ENCODE measurements around the gene CADM1. TPM values are rescaled to one million over a fixed set of nuclear protein-coding genes. Genes with fewer than 3 reads are reported as not detected.

CADM1 gene
- total and polyA plus RNA-seq, 2 experiments from 2014 or later, result 48.4 to 54.3 TPM

DNA sequence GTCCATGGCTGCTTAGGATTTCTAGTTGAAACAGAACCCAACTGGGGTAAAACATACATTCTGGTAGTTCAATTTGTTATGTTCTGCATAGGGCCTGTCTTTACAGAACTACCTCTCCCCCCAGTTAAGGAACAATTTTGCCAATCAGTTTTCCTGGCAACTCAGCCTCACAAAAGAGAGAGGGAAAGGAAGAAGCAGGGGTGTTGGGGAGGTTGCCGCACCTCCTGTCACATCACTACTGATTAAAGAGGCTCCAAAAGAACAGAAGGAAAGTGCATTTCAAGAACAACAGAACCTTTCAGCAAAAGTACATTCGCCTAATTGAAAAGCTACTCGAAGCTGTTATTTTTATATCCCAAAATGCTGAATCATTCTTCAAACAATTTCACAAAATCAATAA, 217.6 kb downstream of the CADM1 start:
- 86% methylated on average over 3 of the region's 3 CpGs for WGBS (ENCODE audit: low lambda C conversion rate, missing lambda C conversion rate)
- Histone ChIP-seq H2AFZ (no peak overlapping the region), H3K4me3 (no peak overlapping the region), H3K9me3 (ENCODE audit: low read depth) (no peaks in the 10 kb centered on the region), H3K4me2 (no peak overlapping the region), H3K4me1 (ENCODE audit: insufficient read depth) (peaks cover 5% of the 10 kb centered on the region), H3K36me3 (replicated peaks; ENCODE audit: insufficient read depth, low read depth) (no peaks in the 10 kb centered on the region), H3K9me2 (replicated peaks; ENCODE audit: insufficient read depth) (no peaks in the 10 kb centered on the region), H3K79me2 (no peaks in the 10 kb centered on the region), H3K27me3 (no peaks in the 10 kb centered on the region), H4K20me1 (ENCODE audit: insufficient read depth, poor library complexity, severe bottlenecking) (no peaks in the 10 kb centered on the region), H3K27ac (no peak overlapping the region)
- no peak for TF ChIP-seq EZH2 (IDR thresholded peaks at IDR 0.05; ENCODE audit: borderline replicate concordance)
- DNase-seq (ENCODE audit: low spot score), result no peak

DNA sequence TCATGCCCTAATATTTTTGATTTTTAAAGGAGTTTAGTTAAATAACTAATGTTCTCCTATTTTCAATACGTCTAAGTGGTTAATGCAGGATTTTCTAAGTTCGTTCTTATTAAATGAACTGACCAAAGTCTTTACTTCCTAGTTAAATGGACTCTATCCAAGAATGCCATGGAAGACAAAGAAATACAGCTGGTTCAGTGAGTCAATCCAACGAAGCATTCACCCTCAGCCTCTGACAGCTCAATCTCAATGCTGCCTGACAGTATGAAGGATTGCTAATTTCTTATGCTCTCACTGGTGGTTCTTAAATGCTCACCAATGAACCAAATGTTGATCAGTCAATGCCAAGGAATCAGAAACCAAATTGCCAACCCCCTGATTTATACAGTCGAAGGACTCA, 219.4 kb downstream of the CADM1 start:
- no peak overlapping the region for H3K4me2 ChIP-seq
- H3K36me3 ChIP-seq (replicated peaks; ENCODE audit: insufficient read depth, low read depth), result no peaks in the 10 kb centered on the region
- H3K9me3 ChIP-seq (ENCODE audit: low read depth), result no peaks in the 10 kb centered on the region
- H2AFZ ChIP-seq, result no peak overlapping the region
- 89% methylated on average over 4 of the region's 4 CpGs for WGBS (ENCODE audit: low lambda C conversion rate, missing lambda C conversion rate)
- peaks cover 18% of the 10 kb centered on the region for H3K4me1 ChIP-seq (ENCODE audit: insufficient read depth)
- DNase-seq (ENCODE audit: low spot score), result no peak
- no peak overlapping the region for H3K4me3 ChIP-seq
- no peaks in the 10 kb centered on the region for H3K79me2 ChIP-seq
- no peak overlapping the region for H3K27ac ChIP-seq
- TF ChIP-seq CTCF (IDR thresholded peaks at IDR 0.05; ENCODE audit: poor library complexity), result no peak
- no peaks in the 10 kb centered on the region for H3K27me3 ChIP-seq
- H3K9me2 ChIP-seq (replicated peaks; ENCODE audit: insufficient read depth), result no peaks in the 10 kb centered on the region
- no peaks in the 10 kb centered on the region for H4K20me1 ChIP-seq (ENCODE audit: insufficient read depth, poor library complexity, severe bottlenecking)

DNA sequence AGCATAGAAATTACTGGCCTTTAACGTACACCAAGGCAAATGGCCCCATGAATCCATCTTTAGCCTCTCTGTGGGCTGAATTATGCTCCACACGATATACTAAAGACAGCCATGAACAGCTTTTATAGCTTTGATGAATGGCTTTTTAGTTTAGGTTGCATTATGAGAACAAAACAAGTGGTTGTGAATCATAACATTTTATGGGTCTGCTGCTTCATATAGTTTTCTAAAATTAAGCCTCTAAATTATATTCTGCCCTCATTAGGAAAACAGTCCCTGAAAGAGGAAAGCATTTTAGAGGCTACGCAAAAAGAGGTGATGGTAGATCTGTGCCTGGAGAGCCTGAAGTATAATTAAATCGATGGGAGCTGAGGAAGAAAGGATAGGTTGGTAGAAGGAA, 221.3 kb downstream of the CADM1 start:
- H3K9me3 ChIP-seq (ENCODE audit: low read depth), result no peaks in the 10 kb centered on the region
- H3K27ac ChIP-seq, result no peak overlapping the region
- no peak overlapping the region for H3K4me3 ChIP-seq
- H3K4me2 ChIP-seq, result no peak overlapping the region
- H2AFZ ChIP-seq, result no peak overlapping the region
- H3K36me3 ChIP-seq (replicated peaks; ENCODE audit: insufficient read depth, low read depth), result no peaks in the 10 kb centered on the region
- no peaks in the 10 kb centered on the region for H3K9me2 ChIP-seq (replicated peaks; ENCODE audit: insufficient read depth)
- 86% methylated on average over 4 of the region's 4 CpGs for WGBS (ENCODE audit: low lambda C conversion rate, missing lambda C conversion rate)
- H3K4me1 ChIP-seq (ENCODE audit: insufficient read depth), result peaks cover 20% of the 10 kb centered on the region
- no peaks in the 10 kb centered on the region for H3K27me3 ChIP-seq
- H4K20me1 ChIP-seq (ENCODE audit: insufficient read depth, poor library complexity, severe bottlenecking), result no peaks in the 10 kb centered on the region
- TF ChIP-seq CTCF (IDR thresholded peaks at IDR 0.05; ENCODE audit: poor library complexity), result no peak
- no peak for TF ChIP-seq EZH2 (IDR thresholded peaks at IDR 0.05; ENCODE audit: borderline replicate concordance)
- no peak for TF ChIP-seq EZH2phosphoT487 (IDR thresholded peaks at IDR 0.05; ENCODE audit: low read depth, severe bottlenecking, unreplicated experiment)
- no peak for DNase-seq (ENCODE audit: low spot score)
- no peaks in the 10 kb centered on the region for H3K79me2 ChIP-seq

GRCh38 chr11:115280775-115281174, 223.4 kb downstream of the CADM1 start:
- H3K4me3 ChIP-seq, result no peak overlapping the region
- no peaks in the 10 kb centered on the region for H3K79me2 ChIP-seq
- peaks cover 20% of the 10 kb centered on the region for H3K4me1 ChIP-seq (ENCODE audit: insufficient read depth)
- no peaks in the 10 kb centered on the region for H3K36me3 ChIP-seq (replicated peaks; ENCODE audit: insufficient read depth, low read depth)
- no peaks in the 10 kb centered on the region for H4K20me1 ChIP-seq (ENCODE audit: insufficient read depth, poor library complexity, severe bottlenecking)
- H3K27me3 ChIP-seq, result no peaks in the 10 kb centered on the region
- no peaks in the 10 kb centered on the region for H3K9me2 ChIP-seq (replicated peaks; ENCODE audit: insufficient read depth)
- no peak overlapping the region for H2AFZ ChIP-seq
- peak overlapping the region; percentile 57 for H3K27ac ChIP-seq
- DNase-seq (ENCODE audit: low spot score), result no peak
- peak overlapping the region; percentile 68 for H3K4me2 ChIP-seq
- no peaks in the 10 kb centered on the region for H3K9me3 ChIP-seq (ENCODE audit: low read depth)
- TF ChIP-seq CTCF (IDR thresholded peaks at IDR 0.05; ENCODE audit: poor library complexity), result no peak
- 57% methylated on average over 5 of the region's 5 CpGs for WGBS (ENCODE audit: low lambda C conversion rate, missing lambda C conversion rate)
